ENCODE data around the gene FAM174C.

FAM174C gene

GRCh38 chr19:1298235-1298634 is 22.9 kb downstream of the FAM174C start:
- Histone ChIP-seq H3K4me1 (ENCODE audit: insufficient read depth, low read length, poor library complexity, severe bottlenecking) (no peaks in the 10 kb centered on the region), H3K36me3 (ENCODE audit: insufficient read depth, low read length) (no peaks in the 10 kb centered on the region), H3K9me2 (replicated peaks; ENCODE audit: low read depth, low read length) (no peaks in the 10 kb centered on the region), H3F3A (ENCODE audit: low read depth) (no peaks in the 10 kb centered on the region), H3K4me2 (ENCODE audit: low read depth, low read length, poor library complexity, severe bottlenecking) (no peak overlapping the region), H3K9me3 (ENCODE audit: insufficient read depth, low read depth, low read length) (no peaks in the 10 kb centered on the region), H4K20me1 (ENCODE audit: insufficient read depth, low read length, poor library complexity, severe bottlenecking) (no peaks in the 10 kb centered on the region), H3K4me3 (ENCODE audit: low read length, poor library complexity, severe bottlenecking) (no peak overlapping the region), H3K9ac (ENCODE audit: low read depth, low read length, poor library complexity, severe bottlenecking) (no peak overlapping the region), H3K79me2 (ENCODE audit: insufficient read depth, low read length) (no peaks in the 10 kb centered on the region), H3K27me3 (ENCODE audit: insufficient read depth, low read length, poor library complexity, severe bottlenecking) (no peaks in the 10 kb centered on the region), H2AFZ (ENCODE audit: low read length) (no peak overlapping the region)
- no peak for TF ChIP-seq EZH2phosphoT487 (IDR thresholded peaks at IDR 0.05; ENCODE audit: borderline replicate concordance)
- TF ChIP-seq, protein P1, sequence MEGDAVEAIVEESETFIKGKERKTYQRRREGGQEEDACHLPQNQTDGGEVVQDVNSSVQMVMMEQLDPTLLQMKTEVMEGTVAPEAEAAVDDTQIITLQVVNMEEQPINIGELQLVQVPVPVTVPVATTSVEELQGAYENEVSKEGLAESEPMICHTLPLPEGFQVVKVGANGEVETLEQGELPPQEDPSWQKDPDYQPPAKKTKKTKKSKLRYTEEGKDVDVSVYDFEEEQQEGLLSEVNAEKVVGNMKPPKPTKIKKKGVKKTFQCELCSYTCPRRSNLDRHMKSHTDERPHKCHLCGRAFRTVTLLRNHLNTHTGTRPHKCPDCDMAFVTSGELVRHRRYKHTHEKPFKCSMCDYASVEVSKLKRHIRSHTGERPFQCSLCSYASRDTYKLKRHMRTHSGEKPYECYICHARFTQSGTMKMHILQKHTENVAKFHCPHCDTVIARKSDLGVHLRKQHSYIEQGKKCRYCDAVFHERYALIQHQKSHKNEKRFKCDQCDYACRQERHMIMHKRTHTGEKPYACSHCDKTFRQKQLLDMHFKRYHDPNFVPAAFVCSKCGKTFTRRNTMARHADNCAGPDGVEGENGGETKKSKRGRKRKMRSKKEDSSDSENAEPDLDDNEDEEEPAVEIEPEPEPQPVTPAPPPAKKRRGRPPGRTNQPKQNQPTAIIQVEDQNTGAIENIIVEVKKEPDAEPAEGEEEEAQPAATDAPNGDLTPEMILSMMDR (conservative IDR thresholded peaks at IDR 0.05; ENCODE audit: low read length), result no peak

DNA sequence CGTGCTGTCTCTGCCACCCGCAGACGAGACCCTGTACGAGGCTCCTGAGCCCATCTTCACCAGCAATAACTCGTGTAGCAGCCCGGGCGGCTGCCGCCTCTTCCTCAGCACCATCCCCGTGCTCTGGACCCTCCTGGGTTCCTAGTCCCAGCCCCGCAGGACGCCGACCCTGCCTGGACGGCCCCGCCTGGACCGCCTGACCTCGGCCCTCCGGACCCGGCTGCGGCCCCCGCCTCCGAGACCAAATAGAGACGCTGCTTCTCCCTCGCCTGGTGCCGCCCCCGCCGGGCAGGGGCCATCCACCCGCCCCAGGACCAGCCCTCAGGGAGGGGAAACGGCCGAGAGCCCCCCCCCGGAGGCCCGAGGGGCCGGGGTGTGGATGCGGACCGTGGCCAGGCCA is 24.5 kb downstream of the FAM174C start:
- Histone ChIP-seq H3K27me3 (ENCODE audit: insufficient read depth, low read length, poor library complexity, severe bottlenecking) (no peaks in the 10 kb centered on the region), H4K20me1 (ENCODE audit: insufficient read depth, low read length, poor library complexity, severe bottlenecking) (no peaks in the 10 kb centered on the region), H2AFZ (ENCODE audit: low read length) (no peak overlapping the region), H3K36me3 (ENCODE audit: insufficient read depth, low read length) (no peaks in the 10 kb centered on the region), H3K79me2 (ENCODE audit: insufficient read depth, low read length) (no peaks in the 10 kb centered on the region), H3K9ac (ENCODE audit: low read depth, low read length, poor library complexity, severe bottlenecking) (no peak overlapping the region), H3K9me3 (ENCODE audit: insufficient read depth, low read depth, low read length) (no peaks in the 10 kb centered on the region), H3K4me3 (ENCODE audit: low read length, poor library complexity, severe bottlenecking) (no peak overlapping the region), H3K4me1 (ENCODE audit: insufficient read depth, low read length, poor library complexity, severe bottlenecking) (no peaks in the 10 kb centered on the region), H3K9me2 (replicated peaks; ENCODE audit: low read depth, low read length) (no peaks in the 10 kb centered on the region), H3F3A (ENCODE audit: low read depth) (no peaks in the 10 kb centered on the region), H3K4me2 (ENCODE audit: low read depth, low read length, poor library complexity, severe bottlenecking) (no peak overlapping the region)
- TF ChIP-seq EZH2phosphoT487 (IDR thresholded peaks at IDR 0.05; ENCODE audit: borderline replicate concordance), result no peak
- TF ChIP-seq, protein P1 (conservative IDR thresholded peaks at IDR 0.05; ENCODE audit: low read length), result no peak

- no peaks in the 10 kb centered on the region for H3K4me1 ChIP-seq (ENCODE audit: insufficient read depth, low read length, poor library complexity, severe bottlenecking)
- TF ChIP-seq, protein P1 (conservative IDR thresholded peaks at IDR 0.05; ENCODE audit: low read length), result no peak
- no peak for TF ChIP-seq EZH2phosphoT487 (IDR thresholded peaks at IDR 0.05; ENCODE audit: borderline replicate concordance)
- H3F3A ChIP-seq (ENCODE audit: low read depth), result no peaks in the 10 kb centered on the region
- no peaks in the 10 kb centered on the region for H3K9me2 ChIP-seq (replicated peaks; ENCODE audit: low read depth, low read length)
- no peaks in the 10 kb centered on the region for H4K20me1 ChIP-seq (ENCODE audit: insufficient read depth, low read length, poor library complexity, severe bottlenecking)
- no peak overlapping the region for H3K9ac ChIP-seq (ENCODE audit: low read depth, low read length, poor library complexity, severe bottlenecking)
- no peaks in the 10 kb centered on the region for H3K9me3 ChIP-seq (ENCODE audit: insufficient read depth, low read depth, low read length)
- H2AFZ ChIP-seq (ENCODE audit: low read length), result no peak overlapping the region
- no peak overlapping the region for H3K4me3 ChIP-seq (ENCODE audit: low read length, poor library complexity, severe bottlenecking)
- no peak overlapping the region for H3K4me2 ChIP-seq (ENCODE audit: low read depth, low read length, poor library complexity, severe bottlenecking)
- H3K27me3 ChIP-seq (ENCODE audit: insufficient read depth, low read length, poor library complexity, severe bottlenecking), result no peaks in the 10 kb centered on the region
- H3K79me2 ChIP-seq (ENCODE audit: insufficient read depth, low read length), result no peaks in the 10 kb centered on the region
- H3K36me3 ChIP-seq (ENCODE audit: insufficient read depth, low read length), result no peaks in the 10 kb centered on the region
Observed at GRCh38 chr19:1300744-1301490, 25.6 kb downstream of the FAM174C start.

All from Loucy (cell line).